NAMALWA (cell line): Measurements from ENCODE around the gene NPNT.

Experiments used
- DNase-seq: peaks from one replicate; pipeline ENCODE4 v3.0.0-alpha.2; 2015; ENCODE audit warnings: low spot score

The NPNT gene

DNA sequence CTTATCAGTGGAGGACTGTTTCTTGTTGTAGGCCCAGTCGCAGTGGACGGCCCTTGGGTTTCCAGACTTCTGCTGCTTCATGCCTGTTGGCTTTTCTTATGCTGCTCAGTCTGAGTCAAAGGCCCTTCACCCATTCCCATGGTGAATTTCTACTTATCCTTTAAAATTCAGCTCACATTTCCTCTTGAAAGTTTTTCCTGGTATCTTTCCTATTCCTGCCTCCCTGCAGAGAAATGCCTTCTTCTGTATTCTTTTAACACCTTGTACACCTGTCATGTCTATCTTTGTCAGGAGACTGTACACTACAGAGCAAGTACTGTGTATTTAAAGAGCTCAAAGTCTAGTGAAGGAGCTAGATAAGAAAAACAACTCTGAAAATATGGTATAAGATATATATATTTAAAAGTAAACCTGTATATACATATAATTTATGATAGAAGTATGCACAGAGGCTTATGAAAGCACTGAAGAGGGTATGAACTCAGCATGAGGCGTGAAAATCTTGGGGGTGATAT lies 22.0 kb downstream of the NPNT start:
- DNase-seq = no peak

DNA sequence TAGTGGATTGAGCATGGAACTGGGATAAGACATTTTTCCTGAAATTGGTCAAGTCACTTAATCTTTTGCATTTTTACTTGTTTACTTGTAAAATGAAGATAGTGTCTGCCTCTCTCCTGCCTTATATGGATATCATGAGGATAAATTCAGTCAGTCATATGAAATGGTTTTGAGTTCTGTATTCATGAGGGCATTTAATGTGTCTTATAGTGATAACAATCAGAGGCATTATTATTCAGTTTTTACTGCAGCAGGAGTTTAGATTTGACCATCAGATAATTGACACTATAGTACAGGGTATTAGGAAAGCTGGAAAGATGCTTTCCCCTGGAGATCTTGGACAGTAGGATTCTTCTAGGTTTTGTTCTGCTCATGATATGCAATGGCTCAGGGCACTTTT lies 26.0 kb downstream of the NPNT start:
- DNase-seq = no peak

DNA sequence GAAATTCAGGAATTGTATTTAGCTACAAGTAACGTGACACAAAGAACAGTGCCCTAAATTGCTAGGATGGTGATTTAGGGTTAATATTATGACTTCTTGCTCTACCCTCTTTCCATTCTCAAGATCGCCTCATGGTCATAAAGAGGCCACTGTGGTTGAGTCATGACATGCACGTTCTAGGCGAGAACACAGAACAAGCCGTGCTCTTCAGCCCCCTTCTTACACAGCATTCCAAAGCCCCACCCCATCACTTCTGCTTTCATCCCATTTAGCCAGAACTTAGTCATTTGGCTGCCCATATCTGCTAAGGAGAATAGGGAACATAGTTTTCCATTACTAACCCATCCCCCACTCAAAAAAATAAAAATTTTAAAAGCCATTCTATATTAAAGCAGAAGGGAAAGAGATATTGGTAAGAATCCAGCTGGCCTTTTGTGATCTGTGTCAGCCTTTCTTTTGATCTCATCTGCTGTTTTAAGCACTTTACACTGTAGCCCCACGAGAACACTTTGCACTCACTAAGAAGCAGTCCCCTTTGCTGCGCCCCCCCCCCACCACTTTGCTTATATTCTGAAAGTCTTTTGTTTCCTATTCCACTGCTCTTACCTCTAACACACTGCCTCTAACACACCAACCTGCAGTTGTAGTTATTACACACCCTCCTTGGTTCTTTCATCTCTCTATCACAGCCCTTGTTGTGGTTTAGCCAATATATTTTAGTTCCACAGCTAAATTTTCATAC lies 28.4 kb downstream of the NPNT start:
- no peak for DNase-seq

DNA sequence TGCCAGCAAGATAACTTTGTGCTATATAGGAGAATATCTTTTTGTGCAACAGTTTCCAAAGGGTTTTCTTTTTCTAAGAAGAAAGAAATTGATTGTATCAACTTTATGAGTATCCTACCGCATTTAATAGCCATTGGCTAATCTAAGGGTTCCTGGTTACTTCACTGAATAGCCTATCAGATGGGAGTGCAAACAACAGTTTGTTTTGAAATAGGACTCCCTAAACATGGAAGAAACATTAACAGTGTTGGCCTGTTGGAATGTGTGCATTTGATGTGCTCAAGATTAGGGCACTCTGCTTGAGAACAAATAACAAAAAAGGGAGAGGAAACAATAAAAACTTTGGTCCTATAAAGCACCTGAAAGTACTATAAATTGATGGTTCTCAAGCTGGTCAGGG lies 29.1 kb downstream of the NPNT start:
- no peak for DNase-seq

DNA sequence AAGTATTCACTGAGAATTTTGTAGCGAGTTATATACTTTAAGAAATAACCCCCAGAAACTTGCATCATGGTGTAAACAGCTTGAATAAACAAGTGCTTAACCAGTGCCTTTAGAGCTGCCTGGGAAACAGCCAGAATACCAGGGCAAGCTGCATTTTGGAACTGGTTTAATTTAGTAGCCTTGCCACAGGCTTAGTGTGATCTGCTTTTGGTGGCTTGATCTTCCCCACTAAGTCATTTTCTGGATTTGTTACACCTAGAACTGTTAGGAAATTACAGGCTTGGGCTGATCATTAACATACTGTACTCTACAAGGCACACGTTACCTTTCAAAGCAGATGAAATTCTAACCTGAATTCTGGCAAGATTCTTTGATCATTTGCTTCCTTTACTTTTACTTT lies 35.4 kb downstream of the NPNT start:
- DNase-seq = no peak

DNA sequence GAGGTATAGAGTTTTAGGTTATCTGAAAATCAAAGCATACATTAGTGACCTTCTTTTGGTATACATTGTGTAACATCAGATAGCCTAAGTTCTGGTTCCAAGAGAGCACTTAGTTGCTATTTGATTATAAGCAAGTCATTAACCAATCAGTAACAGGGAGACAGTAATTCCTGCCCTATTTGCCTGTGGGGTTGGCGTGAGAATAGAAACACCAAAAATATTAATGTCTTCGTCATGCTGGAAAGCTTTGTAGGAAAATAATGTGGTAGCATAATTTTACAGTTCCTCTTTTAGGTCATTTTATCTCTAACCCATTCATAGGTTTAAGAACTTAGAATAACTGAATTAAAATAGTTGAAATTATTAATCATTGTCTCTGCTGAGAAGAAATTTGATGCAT lies 37.8 kb downstream of the NPNT start:
- peak; percentile 5 for DNase-seq

DNA sequence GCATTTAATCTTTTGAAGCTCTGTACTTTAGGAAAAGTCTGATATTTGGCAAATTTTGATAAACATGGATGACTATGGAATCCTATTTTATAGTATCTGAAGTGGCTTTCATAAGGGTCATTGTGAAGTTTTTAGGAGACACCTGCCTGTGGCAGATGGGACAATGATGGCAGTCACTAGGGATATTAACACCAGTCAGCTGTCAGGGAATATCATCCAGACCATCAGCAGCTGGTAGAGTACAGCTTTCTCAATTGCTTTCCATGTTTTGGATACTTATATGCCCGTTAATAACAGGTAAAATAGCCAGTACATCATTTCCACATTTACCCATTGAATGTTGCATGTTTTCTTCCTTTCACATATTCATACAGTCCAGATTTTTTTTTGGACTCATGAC lies 39.1 kb downstream of the NPNT start:
- DNase-seq = no peak

DNA sequence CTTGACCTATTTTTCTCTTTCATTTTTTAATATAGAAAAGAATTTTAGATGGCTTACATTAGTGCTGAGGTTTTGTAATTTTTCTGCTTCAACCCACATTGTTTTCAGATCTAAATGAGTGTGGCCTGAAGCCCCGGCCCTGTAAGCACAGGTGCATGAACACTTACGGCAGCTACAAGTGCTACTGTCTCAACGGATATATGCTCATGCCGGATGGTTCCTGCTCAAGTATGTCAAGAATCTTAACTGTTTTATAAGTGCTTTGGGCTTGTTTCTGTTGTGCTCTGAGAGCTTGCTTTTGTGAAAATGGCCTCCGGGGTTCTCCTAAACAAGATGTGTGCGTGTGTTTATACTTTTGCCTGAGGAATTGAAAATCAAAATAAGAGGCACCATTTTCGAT lies 41.6 kb downstream of the NPNT start:
- no peak for DNase-seq

DNA sequence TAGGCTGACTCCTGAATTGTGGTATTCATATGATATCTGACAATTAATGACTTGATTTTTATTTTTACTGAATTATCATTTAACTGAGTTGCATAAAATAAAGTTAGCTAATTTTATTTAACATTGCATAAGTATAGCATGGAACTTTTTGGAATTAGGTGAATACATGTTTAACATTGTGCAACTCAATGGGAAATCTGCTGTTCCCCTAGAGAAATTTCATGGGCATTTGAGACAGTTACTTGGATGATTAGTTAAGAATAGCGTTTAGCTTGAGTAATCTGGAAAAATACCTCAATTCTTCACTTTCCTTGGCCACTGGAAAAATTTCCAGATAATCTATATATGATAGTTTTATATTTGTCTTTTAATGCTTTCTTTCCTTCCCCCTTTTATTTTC lies 42.5 kb downstream of the NPNT start:
- no peak for DNase-seq

DNA sequence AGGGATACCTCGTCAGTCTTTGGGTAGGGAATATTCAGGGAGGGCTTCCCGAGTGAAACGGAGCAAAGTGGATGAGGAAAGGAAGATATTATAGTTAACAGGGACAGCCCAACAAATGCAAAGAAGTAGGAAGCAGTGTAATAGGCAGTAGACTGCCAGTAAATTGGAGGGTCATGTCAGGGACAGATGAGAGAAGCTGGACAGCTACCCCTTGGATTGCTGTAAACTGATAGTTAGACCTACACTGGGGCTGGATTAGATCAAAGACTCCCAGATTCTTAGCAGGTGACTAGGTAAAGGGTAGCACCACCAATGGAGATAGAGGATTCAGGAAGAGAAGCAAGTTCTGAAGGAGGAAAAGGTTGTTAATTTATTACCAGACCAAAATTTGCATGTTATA lies 48.0 kb downstream of the NPNT start:
- no peak for DNase-seq

DNA sequence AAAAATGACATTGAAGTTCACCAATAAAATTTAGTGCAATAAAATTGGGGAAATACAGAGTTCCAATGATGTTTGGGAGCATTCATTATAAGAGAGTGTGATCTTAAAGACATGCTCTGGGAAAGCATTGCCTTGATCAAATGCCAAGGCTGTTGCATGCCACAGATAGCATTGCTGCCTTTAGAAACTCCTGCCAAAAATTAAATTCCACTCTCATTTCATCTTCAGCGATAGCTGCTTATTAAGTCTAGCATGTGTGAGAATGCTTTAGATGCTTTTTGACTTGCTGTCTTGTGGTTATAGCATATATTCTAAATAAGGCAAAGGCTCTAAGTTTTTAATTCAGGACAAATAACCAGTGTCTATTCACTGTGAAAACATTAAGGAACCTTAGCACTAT lies 49.3 kb downstream of the NPNT start:
- no peak for DNase-seq

DNA sequence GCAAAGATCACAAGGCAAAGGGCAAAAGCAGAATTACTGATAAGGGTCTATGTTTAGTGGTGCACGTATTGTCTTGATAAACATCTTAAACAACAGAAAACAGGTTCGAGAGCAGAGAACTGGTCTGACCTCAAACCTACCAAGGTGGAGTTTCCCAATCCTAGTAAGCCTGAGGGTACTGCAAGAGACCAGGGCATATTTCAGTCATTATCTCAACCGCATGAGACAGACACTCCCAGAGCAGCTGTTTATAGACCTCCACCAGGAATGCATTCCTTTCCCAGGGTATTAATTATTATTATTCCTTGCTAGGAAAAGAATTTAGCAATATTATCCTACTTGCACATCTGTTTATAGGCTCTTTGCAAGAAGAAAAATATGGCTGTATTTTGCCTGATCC lies 51.5 kb downstream of the NPNT start:
- no peak for DNase-seq

DNA sequence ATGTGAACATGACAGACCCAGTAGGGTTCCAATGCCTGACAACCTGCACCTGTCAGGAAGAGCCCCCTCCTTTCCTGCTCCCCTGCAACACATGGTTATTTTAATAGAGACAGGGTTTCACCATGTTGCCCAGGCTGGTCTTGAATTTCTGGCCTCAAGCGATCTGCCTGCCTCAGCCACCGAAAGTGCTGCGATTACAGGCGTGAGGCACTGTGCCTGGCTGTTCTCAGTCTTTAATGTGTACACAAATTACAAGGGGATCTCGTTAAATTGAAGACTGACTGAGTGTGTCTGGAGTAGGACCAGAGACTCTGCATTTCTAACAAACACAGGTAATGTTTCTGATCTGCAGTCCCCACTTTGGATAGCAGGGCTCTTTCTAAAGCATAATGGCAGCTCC lies 55.4 kb downstream of the NPNT start:
- DNase-seq = no peak

DNA sequence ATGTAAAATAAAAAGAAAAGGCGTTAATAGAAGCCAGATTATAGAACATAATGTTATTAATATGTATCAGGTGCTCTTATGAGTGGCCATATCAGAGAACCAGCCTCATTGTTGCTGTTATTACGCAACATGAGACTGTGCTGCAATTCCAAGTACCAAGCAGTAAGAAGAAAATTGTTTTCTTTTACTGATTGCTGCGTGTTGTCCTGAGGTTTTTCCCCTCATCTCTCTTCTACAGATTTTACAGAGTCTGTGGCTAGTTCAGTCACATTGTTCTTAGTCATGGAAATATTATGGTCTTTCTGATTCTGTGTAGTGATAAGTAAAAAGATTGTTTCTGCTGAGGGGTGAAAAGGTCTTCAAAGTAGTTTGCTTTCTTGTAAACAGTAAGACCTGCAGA lies 55.9 kb downstream of the NPNT start:
- no peak for DNase-seq

DNA sequence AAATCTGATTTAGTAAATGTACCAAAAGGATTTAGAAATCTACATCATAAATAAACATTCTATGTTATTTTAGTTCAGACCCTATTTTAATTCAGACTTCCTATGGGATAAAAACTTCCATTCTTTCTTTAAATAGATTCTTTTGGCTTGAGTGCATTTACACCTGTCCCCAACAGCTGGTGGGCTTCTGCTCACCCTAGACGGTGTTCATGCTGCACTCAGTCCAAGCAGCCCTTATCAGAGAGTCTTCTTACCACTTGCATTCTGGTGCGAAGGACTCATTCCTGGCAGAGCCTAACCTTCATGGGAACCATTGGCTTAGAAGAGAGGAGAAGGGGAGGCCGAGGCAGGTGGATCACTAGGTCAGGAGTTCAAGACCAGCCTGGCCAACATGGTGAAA lies 57.3 kb downstream of the NPNT start:
- no peak for DNase-seq

DNA sequence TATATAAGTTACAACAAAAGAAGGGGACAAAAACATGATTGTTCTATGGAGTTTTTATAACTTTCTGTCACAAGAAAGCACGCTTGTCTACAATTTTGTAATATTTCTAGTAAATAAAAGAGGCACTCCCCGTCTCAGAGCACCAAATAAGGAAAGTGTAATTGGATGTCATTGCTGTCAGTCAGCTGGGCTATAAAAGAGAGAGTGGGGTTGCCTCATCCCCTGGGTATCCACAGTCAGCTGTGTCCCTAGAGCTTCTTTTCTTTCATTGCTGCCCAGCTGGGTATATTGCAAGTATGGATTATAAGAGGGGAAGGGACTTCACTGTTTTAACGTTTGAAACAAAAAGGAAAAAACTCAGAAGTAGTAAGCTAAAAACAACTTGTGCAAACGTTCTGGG lies 61.3 kb downstream of the NPNT start:
- DNase-seq = no peak

DNA sequence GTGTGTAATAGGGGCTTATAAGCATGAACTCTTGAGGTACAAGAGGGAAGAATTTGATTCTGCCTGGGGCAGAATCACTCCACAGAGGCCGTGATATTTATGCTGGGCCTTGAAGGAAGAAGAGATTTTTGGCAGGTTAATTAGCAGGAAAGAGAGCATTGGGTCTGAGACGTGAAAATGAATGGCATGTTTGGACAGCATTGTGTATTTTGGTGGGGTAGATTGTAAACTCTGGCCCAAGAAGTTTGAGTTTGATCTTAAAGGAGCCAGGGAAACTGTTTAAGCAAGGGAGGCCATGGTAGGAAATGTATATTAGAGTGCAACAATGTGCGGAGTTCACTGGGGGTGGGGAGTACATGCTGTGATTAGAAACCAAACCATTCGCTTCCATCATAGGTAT lies 62.4 kb downstream of the NPNT start:
- no peak for DNase-seq

DNA sequence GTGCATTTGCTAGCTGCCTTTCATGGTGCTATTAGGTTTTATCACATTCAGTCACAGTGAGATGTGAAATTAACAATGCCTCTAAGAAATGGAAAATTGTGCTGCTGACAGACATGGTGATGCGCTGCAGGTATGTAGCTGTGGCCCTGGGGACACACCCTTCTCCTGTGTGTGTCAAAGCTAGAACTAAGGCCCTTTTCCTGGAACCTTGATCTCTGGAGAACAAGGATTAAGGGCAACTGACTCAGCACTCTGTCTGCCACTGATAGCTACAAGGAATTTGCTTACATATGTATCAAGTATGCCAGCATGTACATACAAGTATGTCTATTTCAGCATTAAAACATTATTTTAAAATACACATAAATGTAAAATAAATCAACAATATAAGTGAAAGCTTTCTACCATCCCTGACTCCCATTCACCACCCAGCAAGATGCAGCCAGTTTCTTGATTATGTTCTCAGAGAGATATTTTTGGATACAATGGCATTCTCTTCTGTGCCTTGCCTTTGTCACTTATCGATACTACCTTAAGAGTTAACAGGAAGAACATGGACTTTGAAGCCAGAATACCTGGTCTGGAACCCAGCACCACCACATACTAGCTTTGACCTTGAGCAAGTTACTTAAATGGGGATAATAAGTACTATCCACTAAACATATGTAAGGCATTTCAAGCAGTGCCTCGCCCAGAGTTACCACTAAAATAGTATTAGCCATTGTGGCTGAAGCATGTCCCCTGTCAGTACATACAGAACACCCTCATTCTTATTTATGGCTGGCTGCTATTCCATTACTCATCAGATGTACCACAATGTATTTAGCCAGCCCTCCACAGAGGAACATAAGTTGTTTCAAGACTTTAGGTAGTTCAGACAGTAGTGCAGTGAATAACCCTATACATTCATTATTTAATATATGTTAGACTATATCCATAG lies 68.5 kb downstream of the NPNT start:
- no peak for DNase-seq

DNA sequence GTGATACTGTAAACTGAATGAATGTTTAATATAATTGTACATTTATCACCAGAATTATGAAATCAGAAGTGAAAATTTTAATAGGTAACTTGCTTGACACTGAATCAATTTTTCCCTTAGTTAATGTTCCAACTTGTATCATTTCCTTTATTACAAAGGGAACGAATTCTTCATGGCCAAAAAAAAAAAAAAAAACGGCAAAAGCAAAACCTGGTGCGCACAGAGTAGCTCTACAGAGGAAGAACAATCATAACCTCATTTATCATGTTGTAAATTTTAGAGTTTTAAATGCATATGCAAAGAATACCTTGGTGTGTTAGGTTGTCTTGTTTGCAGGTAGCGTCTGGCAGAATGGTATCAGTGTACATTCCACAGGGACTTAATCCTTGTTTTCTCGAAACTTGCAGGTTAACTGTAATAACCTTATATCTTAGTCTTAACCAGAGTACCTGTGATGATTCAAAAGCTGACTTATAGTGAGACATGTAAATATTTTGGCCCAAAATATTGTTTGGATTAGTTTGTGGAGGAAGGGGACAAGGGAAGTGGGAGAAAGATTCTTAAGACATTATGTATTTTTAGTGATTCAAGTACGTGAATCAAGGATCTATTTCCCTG lies 70.0 kb downstream of the NPNT start:
- DNase-seq = no peak

DNA sequence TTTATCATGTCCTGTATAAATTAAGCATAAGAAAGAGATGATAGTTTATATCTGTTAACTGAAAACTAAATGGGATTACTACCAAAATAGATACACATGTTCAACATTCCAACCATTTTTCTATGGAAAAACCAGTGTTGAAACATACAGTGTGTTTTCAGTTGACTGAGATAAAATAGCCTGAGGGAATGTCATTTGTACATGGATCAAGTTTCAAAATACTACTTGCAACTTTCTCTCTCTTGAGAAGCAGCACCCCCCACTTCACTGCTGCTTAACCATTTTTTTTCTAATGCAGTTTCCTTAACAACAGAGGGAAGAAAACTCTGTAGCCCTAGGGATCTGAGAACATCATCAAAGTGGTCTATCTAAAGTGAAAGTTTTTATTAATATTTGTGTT lies 70.8 kb downstream of the NPNT start:
- no peak for DNase-seq

DNA sequence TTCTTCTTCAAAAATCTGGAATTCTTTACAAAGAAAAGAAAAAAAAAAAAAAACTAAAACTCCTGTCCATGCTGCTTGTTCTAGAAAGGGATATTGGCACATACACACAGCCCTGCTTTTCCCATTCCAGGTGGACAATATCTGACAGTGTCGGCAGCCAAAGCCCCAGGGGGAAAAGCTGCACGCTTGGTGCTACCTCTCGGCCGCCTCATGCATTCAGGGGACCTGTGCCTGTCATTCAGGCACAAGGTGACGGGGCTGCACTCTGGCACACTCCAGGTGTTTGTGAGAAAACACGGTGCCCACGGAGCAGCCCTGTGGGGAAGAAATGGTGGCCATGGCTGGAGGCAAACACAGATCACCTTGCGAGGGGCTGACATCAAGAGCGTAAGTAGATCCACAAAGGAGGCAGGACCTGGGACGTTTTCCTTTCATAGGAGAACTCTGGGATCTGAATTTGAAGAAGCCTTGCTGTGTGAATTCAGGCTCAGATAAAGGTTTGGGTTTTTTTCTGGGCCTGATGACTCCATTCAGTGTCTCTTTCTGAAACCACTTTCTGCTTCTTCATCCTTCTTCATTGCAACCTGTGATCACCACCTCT lies 71.9 kb downstream of the NPNT start:
- DNase-seq = no peak

DNA sequence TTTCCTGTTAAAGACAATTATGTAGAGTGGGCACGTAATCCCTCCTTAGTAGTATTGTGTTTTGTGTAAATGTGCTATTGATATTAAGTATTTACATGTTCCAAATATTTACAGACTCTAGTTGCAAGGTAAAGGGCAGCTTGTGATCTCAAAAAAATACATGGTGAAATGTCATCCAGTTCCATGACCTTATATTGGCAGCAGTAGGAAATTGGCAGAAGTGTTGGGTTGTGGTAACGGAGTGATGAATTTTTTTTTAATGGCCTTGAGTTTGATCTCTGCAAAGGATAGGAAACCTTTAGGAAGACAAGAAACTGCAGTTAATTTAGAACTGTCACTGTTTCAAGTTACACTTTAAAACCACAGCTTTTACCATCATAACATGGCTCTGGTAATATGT lies 74.3 kb downstream of the NPNT start:
- DNase-seq = no peak

DNA sequence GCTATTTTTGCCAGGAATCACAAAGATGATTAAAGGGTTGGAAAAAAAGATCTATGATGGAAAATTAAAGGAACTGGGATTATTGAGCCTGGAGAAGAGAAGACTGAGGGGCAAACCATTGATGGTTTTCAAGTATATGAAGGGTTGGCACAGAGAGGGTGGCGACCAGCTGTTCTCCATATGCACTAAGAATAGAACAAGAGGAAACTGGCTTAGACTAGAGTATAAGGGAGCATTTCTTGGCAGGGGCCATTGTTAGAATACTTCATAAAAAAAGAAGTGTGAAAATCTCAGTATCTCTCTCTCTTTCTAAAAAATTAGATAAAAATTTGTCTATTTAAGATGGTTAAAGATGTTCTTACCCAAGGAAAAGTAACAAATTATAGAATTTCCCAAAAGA lies 75.1 kb downstream of the NPNT start:
- DNase-seq = no peak
